Activated CD4-positive, CD25-positive, alpha-beta regulatory T cell treated with anti-CD3 and anti-CD28 coated beads, Interleukin-2, amount 50 U/mL, for 16 hours (primary cell): ENCODE results near the gene MFSD6.
"Not testable (repeated sequence)": the region's sequence is repeated elsewhere in the genome, so short reads cannot be mapped to it uniquely, and the experiment has no call there.

Experiments
- DNase-seq: peaks from one replicate; pipeline ENCODE4 v3.0.0-alpha.2; 2020; ENCODE audit warnings: low read depth, low spot score

MFSD6 gene

DNA sequence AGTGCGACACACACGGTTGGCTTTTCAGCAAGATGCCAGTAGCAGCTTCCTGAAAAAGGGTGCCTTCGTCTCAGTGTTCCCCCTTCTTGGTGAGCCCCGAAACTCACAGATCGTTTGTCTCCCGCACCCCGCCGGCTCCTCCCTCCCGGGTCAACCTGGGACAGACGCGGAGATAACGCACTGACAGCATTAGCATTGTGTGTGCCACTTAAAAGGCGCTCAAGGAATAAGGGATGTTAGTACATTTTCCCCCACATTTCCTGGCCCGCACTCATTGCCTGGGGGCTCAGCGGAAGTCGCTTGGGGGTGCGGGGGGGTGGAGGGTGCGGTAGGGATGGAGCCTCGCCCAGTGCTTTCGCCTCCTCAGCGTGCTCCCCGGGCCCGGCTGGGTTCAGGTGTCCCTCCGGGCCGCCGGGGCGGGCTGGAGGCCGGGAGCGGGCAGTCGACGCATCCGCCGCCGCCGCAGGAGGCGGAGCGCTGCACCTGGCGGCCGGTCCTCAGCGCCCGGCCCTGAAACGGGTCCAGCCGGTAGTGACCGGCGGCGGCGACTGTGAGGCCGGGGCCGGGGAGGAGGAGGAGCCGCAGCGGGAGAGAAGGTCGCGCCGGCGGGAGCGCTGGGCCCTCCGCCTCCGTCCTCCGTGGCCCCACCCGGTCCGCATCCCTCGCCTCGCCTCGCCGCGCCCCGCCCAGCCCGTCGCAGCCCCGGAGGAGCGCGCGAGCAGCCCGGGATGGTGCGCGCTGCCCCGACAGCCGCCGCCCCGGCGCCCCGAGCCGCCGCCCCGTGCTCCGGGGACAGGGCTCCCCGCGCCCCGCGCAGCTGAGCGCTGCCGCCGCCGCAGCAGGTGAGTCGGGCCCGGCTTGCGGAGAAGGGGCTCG, at the start of gene MFSD6:
MFSD6 (plus strand) TSS at position 694 of the 876 bp plus-strand sequence. CDS start 27,675 bp downstream, outside the sequence.
- peak; percentile 14 for DNase-seq

DNA sequence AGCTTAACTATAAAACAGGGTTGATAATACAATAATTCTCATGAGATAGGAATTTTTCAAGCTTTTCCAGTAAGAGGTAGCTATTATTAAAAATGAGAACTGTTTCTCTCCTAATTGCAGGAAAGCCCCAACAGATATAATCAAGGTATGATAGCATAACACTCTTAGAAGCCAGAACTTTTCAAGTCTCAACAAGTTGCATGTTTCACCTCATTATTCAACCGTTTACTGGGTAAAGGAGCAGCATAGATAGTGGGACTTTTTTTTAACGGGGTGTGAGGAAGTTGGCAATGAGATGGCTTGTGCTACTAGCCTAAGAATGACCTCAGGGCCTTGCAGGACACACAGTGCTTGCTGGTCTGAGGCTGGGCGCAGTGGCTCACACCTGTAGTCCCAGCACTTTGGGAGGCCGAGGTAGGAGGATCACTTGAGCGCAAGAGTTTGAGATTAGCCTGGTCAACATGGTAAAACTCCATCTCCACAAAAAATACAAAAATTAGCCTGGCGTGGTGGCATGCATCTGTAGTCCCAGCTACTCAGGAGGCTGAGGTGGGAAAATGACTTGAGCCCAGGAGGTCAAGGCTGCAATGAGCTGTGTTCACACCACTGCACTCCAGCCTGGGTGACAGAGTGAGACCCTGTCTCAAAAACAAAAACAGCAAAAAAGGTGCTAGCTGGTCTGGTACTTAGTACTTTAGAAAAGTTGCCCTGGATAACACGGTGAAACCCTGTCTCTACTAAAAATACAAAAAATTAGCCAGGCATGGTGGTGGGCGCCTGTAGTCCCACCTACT, 49.3 kb upstream of the MFSD6 start:
- not testable (repeated sequence) for DNase-seq

DNA sequence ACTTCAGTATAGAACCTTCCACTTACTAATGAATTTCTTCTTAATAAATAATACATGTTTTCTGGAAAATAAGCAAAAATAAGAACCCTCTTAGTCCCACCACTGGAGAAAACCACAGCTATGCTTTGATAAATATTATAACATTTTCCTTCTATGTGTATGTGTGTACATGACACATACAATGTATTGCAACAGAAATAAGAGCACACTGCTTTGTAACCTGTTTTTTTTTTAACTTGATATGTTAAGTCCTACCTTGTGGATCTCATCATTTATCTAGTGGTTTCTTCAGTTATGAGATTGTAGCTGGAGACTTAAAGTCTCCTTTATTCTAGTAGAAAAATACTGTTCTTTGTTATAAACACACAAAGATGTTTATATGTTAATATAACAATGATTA, 47.6 kb upstream of the MFSD6 start:
- no peak for DNase-seq

DNA sequence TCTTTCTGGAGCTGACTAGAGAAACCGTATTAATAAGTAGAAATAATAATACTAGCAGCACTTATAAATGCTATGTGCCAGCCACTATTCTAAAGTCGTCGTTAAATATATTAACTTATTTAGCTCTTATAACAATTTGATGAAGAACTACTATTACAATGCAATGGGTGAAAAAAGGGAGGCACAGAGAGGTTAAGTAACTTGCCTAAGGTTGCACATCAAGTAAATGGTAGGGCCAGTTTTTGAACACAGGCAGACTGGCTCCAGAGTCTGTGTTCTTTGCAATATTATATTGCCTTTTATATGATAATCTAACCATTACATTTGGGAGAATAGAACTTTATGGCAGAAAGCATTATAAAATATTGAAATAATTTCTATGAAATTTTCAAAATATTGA, 47.2 kb upstream of the MFSD6 start:
- no peak for DNase-seq

DNA sequence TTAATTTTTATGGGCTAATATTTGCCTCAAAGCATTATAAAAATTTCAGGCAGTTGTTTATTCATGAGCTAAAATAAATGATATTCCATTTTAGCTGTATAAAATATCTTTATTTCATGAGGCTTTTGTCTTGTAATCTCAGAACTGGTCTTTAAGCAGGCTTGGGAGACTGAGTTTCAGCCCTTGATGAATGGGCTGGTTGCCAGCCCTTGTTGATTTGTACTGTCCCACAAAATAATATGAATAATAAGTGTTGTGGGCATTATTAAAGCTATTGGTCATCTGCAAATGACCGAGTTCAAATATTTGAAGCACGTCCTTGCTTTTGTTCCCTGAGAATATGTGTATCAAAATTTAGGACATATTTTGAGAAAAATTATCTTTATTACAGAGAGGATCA, 46.6 kb upstream of the MFSD6 start:
- no peak for DNase-seq

DNA sequence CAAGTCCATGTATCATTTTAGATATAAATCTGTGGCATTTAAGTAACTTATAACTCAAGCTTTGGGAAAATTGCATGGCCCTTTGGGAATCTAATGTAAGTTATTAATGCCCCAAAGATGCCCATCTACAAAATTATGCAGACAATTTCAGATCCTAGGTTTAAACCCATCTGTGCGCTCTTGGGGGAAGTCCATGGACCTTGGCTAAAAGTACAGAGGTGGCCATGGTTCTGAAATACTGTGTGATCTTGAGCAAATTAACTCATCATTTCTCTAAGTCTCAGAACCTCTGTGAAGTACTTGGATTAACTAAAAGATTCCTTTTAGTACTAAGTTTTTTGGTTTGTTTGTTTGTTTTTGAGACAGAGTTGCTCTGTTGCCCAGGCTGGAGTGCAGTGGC, 45.3 kb upstream of the MFSD6 start:
- DNase-seq: no peak

DNA sequence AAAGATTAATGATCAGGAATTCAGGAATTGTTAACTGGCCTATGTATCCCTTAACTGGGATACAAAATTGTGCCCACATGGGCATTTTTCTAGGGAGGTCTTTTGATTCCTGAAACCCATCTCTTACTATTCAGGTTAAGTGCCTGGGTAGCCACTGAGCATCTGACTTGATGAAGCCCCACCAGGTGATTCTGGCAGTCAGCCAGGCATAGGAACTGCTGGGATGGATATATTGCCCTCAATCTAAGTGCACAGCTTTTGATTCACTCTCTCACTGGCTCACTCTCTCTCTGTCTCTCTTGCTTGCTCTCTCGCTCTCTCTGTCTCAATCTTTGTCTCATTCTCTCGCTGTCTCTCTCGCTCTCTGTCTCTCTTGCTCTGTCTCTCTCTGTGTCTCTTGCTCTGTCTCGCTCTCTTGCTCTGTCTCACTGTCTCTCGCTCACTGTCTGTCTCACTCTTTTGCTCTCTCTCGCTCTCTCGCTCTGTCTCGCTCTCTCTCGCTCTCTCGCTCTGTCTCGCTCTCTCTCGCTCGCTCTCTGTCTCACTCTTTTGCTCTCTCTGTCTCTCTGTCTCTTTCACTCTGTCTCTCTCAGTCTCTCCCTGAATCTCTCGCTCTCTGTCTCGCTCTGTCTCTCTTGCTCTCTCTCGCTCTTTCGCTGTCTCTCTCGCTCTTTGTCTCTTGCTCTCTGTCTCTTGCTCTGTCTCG, 42.5 kb upstream of the MFSD6 start:
- DNase-seq: no peak

DNA sequence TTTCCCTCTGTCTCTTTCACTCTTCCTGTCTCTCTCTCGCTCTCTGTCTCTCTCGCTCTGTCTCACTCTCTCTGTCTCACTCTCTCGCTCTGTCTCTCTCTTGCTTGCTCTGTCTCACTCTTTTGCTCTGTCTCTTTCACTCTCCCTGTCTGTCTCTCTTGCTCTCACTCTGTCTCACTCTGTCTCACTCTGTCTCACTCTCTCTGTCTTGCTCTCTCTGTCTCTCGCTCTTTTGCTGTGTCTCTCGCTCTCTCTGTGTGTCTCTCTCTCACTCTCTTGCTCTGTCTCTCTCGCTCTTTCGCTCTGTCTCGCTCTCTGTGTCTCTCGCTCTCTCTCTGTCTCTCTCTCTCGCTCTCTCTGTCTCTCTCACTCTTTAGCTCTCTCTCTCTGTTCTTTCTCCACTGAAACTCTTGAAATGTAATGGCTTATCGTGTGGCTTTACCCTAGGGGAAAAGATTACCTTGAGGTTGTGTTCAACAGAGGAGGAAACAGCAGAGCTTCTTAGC, 41.9 kb upstream of the MFSD6 start:
- no peak for DNase-seq

DNA sequence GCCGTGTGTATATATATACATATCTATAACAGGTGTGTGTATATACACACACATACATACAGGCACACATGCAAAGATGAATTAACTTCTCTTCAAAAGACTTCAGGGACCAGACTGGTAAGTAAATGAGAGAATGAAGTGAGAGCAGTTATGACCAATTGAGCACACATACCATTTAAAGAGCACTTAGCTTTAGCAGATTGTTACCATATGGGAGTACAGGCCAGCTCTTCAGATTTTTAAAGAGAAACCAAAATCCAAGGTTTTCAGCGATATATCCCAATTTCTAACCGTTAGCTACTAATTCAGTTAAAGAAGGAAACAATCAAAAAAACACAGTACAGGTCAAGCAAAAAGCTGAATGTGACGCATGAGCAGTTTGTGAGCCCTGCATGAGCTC, 41.1 kb upstream of the MFSD6 start:
- DNase-seq: no peak

DNA sequence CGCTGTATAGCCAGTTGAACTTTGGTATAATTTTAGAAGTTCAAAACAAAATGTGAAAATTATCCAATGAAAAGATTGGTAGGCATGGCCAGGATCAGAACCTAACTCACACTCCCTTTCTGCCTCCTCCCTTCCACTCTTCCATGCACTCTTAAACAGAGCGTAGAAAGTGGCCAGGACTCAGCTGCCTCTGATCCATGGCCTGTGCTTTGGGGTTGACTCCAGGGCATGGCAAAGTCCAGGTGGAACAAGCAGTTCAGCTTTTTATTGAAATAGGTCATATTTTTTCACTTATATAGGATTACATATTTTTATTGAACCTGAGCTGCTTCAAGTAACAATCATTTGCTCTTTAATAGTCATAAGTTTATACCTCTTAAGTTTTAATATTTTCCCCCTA, 38.5 kb upstream of the MFSD6 start:
- DNase-seq: no peak

DNA sequence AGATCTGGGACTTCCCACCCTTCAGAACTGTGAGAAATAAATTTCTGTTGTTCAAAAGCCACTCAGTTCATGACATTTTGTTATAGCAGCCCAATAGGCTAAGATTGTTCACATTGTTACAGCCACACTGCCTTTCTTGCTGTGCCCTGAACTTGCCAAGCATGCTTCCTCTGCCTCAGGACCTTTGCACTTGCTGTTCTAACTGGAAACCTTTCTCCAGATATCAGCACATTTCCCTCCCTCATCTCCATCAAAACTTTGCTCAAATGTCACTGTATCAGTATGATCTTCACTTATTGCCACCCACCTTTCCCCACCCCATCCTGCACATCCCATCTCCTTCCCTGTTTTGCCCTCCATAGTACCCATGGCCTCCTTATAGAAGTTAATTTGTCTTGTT, 32.1 kb upstream of the MFSD6 start:
- DNase-seq: no peak

DNA sequence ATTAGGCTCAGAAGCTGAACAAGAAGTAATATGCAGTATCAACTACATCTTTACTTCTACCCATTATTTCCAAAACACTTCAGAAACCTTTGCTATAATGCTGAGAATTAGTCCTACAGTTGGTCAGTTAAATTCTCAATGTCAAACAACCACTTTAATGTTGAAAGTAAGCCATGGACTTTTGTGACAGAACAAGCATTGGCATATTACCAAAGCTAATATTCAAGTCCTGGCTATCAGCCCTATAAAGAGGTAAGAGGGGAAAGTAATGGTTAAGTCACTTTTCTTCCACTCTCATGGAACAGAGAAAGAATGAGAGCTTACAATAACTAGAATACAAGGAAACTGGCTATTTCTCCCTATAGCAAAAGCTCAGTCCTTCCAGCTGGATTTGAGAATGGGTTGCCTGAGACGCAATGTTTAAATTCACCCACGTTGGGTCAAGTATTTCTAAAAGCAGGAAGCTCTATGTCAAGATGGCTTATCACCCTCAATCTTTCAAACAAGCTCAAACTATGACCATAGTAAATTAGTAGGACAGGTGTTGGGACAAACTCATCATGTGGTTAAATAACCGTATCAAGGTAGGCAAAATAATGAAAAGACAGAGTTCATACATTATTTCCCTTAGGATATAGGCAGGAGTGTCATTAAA, 31.4 kb upstream of the MFSD6 start:
- DNase-seq: no peak

DNA sequence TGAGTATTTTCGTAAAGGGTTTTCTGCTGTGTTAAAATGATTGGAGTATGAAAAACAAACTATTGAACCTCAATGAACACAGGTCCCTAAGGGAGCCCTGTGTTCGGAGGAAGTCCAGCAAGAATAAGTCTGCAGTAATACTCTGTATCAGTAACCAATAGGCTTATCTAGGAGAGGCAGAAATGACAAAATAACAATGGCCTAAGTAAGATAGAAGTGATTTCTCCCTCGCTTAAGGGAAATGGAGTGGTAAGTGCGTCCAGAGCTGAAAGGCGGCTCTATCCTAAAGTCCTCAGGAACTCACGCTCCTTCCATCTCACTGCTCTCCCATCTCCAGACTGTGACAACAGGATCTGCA, 29.3 kb upstream of the MFSD6 start:
- no peak for DNase-seq

DNA sequence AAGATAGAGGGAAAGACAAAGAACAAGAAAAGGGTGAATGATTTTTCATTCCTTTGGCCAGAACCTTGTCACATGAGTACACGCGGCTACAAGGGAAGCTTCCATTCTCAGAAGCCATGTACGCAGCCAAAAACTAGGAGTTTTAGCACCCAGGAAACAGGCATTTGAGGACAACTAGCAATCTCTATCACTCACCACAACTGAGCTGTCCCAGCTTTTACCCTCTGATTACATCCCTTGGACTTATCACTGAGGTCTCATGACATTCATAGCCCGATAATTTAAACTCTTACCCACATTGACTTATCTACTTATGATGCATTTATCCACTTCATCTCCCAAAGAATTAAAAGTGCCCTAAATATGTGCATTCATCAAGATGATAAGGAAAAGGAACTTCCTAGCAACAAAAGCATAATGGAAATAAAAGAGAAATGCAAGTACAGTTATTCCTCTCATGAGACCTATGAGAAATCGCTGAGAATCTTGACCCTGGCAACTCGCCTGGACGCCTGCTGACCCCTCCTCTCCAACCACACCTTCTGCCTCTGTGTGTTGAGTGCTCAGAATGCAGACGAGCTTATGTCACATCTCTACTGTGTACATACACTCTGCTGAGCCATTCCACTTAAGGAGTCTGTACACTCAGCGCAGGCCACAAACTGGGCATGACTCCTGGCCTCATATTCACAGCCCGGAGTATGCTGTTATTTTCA, 28.7 kb upstream of the MFSD6 start:
- DNase-seq: no peak

DNA sequence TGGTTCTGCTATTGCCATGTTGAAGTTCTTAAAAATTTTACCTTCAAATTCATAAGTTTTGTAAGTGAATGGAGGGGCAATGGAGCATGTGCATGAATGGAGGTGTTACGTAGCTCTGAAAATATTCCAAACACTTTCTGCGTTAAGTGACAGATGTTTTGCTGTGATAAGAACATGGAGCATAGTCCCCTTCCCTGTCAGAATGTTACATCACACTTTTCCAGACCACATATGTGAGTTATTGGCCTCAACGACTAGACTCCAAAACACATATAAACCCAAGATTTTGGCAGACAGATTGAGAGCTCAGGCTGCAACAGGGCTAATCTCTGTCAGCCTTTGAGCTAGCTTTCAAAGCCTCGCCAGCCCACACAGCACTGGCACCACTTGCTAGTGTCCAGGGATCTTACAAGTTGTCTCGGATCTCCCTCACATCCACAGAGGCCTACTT, 27.2 kb upstream of the MFSD6 start:
- no peak for DNase-seq

DNA sequence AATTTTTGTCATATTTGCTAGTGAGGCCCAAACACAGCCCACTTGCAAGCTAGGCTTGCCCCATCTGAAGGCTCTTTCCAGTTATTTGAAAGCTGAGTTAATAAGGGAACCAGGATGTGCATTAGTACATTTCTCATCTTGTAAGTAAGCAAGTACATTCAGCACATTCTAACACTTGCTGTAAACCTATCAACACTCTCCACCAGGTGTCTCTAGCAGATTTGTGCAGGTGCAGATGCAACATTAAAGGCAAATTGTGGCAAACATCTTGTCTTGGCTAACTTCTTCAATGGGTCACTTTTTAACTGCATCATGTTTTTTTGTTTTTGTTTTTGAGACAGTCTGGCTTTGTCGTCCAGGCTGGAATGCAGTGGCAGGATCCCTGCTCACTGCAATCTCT, 25.3 kb upstream of the MFSD6 start:
- DNase-seq: no peak

DNA sequence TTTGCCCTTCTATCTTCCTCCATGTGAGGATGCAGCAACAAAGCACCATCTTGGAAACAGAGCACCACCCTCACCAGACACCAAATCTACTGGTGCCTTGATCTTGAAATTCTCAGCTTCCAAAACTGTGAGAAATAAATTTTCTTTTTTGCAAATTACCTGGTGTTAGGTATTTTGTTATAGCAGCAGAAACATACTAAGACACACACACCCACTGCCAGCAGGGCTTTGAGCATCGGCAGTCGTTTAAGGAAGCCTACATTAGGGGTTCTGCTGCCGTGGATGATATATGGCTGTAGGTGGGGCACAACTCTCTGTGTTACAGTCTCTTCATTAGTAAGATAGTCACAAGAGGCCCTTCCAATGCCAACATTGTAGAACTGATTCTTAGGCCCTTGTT, 20.7 kb upstream of the MFSD6 start:
- DNase-seq: no peak

DNA sequence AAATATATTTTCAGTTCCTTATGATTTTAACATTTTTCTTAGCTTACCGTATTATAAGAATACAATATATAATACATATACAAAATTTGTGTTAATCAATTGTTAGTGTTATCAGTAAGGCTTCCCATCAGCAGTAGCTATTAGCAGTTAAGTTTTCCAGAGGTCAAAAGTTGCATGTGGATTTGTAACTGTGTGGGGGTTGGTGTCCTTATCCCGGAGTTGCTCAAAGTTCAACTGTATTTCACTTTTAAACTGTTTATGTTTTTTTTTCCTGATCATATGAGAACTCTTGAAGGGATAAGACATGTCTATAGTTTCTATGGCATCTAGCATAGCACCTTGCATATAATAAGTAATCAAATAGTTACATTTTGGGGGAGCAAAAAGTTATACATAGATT, 11.9 kb upstream of the MFSD6 start:
- no peak for DNase-seq

DNA sequence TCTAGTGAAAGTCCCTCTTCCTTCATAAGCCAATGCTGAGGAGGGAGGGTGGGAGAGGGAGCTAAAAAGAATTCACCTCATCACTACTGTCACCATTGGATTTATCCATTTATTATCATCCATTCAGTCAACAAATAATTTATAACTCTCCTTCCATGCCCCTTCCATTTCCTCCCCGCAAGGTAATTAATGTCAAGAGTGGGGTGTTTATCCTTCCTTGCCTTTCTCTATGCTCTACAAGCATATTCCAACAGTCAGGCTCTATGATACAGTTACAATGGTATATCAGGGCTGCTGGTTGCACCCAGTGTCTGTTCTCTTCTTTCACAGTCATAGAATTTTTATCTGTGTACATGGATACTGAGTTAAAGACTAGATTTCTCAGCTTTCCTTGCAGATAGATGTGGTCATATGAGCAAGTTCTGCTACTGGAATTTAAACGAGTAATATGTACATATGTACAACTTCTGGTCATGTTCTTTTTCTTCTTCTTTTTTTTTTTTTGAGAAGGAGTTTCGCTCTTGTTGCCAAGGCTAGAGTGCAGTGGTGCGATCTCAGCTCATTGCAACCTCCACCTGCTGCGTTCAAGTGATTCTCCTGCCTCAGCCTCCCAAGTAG, 5.1 kb upstream of the MFSD6 start:
- no peak for DNase-seq

DNA sequence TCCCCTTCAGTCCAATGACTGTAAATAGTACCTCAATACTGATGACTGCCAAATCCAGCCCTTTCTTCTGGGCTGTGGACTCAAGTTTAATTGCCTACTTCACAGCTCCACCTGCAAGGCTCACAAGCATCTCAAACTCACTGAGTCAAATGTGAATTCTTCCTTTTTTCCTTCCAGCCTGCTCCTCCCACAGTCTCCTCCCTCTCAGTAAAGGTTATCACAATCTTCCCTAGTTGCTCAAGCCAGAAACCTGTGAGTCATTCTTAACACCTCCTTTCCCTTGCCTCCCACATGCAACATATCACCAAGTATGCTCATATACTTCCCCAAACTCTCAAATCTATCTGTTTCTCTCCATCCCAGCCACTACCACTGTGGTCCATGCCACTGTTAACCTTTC, 3.7 kb upstream of the MFSD6 start:
- no peak for DNase-seq

DNA sequence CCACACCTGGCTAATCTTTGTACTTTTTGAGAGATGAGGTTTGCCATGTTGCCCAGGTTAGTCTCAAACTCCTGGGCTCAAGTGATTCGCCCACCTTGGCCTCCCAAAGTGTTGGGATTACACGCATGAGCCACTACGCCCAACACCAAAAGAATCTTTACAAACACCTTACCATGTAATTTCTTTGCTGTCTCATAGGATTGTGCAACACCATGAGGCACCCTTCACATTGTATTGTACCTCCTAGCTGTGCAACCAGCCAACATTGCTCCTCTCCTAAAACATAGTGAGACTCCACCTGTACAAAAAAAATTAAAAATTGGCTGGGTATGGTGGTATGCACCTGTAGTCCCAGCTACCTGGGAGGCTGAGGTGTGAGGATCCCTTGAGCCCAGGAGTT, 3.1 kb upstream of the MFSD6 start:
- DNase-seq: no peak
